Liver (tissue), 3 donors: ENCODE data around the gene SEPTIN7.

Experiments
- ATF3 ChIP-seq: IDR thresholded peaks from 2 replicates; pipeline ENCODE4 v1.6.1; 2016; ENCODE audit warnings: antibody characterized with exemption
- CTCF ChIP-seq: fragments of 150-350 bp; IDR thresholded peaks from 2 replicates; pipeline ENCODE4 v1.5.1; 2017; ENCODE audit warnings: improper control_type of control experiment, low read depth, low read length; ENCODE audit not compliant: missing input control
- GABPA ChIP-seq, 2 donors: IDR thresholded peaks in 1 of 2; conservative IDR thresholded peaks in 1 of 2; 2 replicates each; pipeline ENCODE4 v1.6.1; 2016; ENCODE audit warnings: antibody characterized with exemption in 2 of 2, mild to moderate bottlenecking in 1 of 2, moderate library complexity in 1 of 2
- JUND ChIP-seq, 2 donors: IDR thresholded peaks; 2 replicates each; pipeline ENCODE4 v1.6.1; 2016; ENCODE audit warnings: antibody characterized with exemption in 2 of 2
- MAX ChIP-seq: IDR thresholded peaks from 2 replicates; pipeline ENCODE4 v1.6.1; 2016; ENCODE audit warnings: antibody characterized with exemption
- RAD21 ChIP-seq, 2 donors: IDR thresholded peaks; 2 replicates each; pipeline ENCODE4 v1.6.1; 2016; ENCODE audit warnings: antibody characterized with exemption in 2 of 2, mild to moderate bottlenecking in 2 of 2
- REST ChIP-seq: IDR thresholded peaks from 2 replicates; pipeline ENCODE4 v1.6.1; 2016; ENCODE audit warnings: antibody characterized with exemption, mild to moderate bottlenecking
- SP1 ChIP-seq: IDR thresholded peaks from 2 replicates; pipeline ENCODE4 v1.6.1; 2018; ENCODE audit warnings: antibody characterized with exemption, mild to moderate bottlenecking
- TAF1 ChIP-seq: conservative IDR thresholded peaks from 2 replicates; pipeline ENCODE4 v1.6.1; 2016; ENCODE audit warnings: antibody characterized with exemption, mild to moderate bottlenecking
- YY1 ChIP-seq: IDR thresholded peaks from 2 replicates; pipeline ENCODE4 v1.6.1; 2016; ENCODE audit warnings: antibody characterized with exemption, mild to moderate bottlenecking
- donor health status: healthy.
- donor health status: healthy.

- TF ChIP-seq MAX (no peak), RAD21 (IDR thresholded peaks at IDR 0.05) (no peak), GABPA (IDR thresholded peaks at IDR 0.05 in 1 of 2, conservative IDR thresholded peaks at IDR 0.05 in 1 of 2) (no peak), CTCF (no peak), ATF3 (no peak), JUND (IDR thresholded peaks at IDR 0.05) (no peak), TAF1 (no peak), YY1 (no peak), SP1 (no peak), REST (no peak)
Observed at GRCh38 chr7:35781767-35782515, 18.9 kb upstream of the SEPTIN7 start.
